D341Med (cell line): ENCODE data around the gene ARFRP1.
"Not testable (repeated sequence)": the region's sequence is repeated elsewhere in the genome, so short reads cannot be mapped to it uniquely, and the experiment has no call there.

Experiments used
- DNase-seq: peaks from one replicate; pipeline ENCODE4 v3.0.0; 2012; ENCODE audit warnings: low spot score

The ARFRP1 gene

DNA sequence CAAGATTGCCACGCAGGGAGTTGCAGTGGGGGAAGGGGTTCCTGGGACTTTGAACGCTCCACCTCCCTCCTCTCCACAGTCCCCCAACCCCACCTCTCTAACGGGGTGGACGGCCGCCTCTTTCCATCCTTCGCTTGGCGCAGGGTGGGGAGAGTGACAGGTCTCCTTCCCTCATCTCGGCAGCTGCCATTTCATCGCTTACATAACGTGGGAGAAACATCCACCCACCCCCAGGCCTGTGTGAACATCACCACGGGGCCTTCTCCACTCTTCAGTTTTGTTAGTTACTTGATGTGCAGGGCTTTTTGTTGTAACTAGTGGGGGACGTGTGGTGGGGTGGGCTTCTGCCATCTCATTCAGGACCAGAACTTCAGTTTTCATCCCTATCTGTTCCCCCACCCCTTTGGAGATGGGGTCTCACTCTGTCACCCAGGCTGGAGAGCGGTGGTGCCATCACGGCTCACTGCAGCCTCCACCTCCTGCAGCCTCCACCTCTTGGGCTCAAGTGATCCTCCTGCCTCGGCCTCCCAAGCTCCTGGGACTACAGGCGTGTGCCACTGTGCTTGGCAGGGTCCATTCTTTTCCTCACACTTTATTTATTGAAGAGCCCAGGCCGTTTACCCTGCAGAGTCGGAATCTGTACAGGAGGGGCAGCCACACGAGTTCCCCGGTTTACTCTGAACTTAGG lies 32.0 kb downstream of the ARFRP1 start:
- DNase-seq = no peak

DNA sequence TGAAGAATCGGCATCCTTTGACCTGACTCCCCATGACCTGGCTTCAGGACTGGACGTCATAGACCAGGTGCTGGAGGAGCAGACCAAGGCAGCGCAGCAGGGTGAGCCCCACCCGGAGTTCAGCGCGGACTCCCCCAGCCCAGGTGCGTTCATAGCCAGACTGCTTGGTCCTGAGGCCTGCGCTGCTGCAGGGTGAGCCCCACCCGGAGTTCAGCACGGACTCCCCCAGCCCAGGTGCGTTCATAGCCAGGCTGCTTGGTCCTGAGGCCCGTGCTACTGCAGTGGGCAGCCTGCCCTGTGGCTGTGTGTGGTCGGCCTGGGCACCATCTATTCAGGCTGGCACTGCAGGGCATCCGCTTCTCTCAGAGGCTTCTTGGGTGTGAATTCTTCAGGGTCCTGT lies 33.8 kb downstream of the ARFRP1 start:
- no peak for DNase-seq

DNA sequence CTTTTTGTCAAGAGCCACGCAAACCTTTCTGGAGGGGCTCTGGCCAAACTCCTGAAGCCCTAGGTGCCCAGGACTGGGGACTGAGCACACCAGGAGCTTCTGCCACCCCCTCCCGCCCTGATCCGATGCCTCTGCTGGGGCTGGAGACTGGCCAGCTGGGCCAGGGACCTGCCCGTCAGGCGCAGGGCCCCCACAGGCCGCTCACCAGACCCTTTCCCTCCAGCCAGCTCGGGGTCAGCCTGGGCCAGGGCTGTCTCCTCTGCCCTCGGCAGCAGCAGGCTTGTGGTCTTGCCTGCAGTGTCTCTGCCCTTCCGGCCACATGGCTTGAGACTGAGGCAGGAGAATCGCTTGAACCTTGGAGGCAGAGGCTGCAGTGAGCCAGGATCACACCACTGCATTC lies 35.1 kb downstream of the ARFRP1 start:
- DNase-seq = no peak

DNA sequence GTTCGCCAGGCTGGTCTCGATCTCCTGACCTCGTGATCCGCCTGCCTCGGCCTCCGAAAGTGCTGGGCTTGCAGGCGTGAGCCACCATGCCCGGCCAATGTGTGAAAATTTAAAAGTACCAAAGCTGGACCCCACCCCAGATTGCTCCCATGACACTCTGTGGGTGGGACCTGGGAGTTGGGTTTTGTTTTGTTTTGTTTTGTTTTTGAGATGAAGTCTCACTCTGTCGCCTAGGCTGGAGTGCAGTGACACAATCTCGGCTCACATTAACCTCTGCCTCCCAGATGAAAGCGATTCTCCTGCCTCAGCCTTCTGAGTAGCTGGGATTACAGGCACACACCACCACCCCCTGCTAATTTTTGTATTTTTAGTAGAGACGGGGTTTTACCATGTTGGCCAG lies 36.1 kb downstream of the ARFRP1 start:
- DNase-seq = not testable (repeated sequence)

DNA sequence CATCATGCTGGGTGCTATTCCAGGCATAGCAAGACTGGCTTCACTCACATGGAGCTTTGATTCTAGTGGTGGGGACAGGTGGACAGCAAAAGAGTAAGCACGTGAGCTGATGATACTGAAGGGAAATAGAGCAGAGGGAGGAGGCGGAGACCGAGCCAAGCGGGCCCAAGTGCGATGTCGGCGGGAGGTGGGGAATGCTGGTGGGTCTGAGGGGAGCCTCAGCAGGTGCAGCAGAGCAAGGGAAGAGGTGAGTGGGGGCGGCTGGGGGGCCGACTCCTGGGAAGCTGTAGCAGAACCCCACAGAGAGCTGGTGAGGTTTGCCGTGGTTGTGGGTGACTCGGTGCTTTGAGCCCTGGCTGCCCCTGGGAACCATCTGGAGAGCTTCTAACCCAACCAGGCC lies 39.4 kb downstream of the ARFRP1 start:
- DNase-seq = no peak

DNA sequence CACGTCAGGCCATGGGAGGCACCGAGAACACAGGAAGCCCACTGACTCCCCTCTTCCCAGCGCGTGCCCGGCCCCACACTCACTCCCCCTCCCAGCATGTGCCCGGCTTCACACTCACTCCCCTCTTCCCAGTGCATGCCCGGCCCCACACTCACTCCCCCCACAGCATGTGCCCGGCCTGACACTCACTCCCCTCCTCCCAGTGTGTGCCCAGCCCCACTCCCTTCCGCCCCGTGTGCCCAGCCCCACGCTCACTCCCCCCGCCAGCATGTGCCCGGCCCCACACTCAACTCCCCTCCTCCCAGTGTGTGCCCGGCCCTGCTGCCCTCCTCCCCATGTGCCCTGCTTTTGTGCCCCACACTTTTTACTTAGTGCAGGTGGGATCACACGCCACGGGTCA lies 39.9 kb downstream of the ARFRP1 start:
- no peak for DNase-seq

DNA sequence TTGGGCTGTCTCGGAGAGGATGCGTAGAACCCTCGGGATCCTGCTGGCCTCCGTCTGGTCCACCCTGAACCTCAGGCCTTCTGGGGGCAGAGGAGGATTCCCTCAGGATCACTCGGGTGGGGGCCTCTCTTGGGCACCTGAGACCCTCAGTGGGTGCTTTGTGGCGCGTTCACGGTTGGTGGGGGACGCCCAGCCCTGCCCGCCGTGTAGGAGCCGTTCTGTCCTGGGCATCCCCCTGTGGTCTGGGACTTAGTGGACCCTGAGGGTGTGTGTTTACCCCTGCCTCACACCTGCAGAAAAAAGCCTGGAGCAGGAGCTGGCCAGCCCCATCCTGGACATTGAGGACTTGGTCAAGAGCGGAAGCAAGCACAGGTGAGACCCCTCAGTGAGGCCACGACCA lies 42.1 kb downstream of the ARFRP1 start:
- no peak for DNase-seq

DNA sequence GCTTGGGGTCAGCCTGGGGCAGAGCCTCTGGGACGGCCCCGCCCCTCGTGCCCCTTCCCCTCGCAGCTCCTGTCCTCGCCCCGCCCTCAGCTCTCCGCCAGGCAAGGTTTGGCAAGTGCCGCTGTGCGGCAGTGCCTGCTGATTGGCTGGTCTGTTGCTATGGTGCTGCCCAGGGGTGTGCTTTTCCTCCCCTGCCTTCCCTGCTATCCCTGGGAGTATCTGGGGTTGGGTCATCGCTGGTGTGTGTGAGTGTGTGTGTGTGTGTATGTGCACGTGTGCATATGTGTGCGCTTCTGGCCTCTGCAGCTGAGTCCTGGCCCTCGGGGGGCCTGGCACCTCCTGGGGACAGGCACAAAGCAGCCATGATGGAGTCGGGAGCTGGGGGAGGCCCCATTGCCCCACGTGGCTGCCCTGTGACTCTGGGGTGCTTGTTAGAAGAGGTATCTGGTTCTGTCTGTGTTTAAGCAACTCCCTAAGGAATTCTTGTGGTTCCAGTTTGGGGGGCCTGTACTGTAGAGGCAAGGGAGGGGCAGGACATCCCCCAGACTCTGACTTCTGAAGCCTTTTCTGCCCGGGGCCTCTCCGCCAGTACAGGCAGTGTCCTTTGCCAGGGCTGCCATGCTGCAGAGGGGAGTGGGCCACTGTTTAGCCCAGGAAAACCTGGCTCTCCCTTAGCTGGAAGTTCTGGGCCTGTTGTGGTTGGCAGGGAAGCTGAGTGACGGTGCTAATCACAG lies 42.7 kb downstream of the ARFRP1 start:
- DNase-seq = no peak

DNA sequence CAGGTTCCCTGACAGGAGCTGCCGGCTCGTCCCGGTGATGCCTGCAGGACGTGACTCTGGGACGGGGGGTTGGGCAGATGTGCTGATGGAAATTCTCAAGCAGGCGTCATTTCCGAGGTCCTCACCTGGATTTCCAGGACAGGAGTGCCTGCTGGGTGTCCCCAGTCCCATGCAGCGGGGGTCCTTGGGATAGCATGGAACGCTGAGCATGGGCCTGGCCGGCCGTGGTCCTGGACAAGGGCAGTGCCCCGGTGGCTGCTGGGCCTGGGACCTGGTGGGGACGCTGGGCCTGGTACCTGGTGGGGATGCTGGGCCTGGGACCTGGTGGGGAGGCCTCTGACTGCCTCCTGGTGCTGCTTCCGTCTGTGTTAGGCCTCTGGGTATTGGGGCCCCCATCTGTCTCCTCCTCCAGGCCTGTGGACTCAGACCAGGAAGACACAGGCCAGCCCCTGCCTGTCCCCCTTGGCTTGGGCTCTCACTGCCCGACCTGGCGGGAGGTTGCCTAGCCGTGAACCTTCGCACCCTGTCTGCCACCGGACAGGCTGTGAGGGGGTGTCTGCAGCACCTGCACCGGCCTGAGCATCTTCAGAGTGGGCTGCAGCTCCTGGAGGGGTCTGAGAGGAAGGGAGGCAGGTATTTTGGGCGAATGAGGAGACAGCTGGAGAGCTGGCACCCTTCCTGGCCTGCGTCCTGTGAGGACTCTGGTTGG lies 43.5 kb downstream of the ARFRP1 start:
- DNase-seq = no peak

DNA sequence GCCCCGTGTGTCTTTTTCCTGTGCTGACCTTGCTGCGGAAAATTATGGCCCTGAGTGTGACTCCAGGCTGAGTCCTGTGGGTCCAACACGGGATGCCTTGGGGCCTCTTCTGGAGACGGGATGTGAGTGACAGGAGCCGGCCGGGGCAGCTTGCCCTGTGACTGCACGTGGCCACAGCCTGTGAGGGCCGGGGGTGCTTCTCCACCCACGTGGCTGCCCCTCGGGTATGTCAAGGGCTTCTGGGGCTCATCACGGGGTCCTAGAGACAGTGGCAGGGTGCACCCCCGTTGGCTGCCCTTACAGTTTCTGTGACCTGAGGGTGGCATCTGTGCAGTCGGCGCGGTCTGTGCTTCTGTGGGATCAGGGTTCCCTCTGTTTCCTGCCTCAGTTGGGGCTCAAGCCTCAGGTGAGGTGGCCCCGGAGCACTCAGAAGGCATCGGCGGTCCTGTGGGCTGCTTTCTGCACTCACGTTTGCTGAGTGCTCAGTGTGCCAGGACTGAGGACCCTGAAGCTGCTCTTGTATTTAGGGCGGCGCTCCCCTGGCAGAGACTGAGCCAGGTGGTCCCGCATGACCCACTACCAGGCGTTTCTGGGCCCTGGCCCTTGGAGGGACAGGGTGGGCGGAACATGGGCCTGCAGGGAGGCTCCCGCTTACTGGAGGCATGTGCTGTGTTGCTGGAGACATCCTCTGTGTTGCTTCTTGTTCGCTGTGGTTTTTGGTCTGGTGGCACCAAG lies 44.3 kb downstream of the ARFRP1 start:
- DNase-seq = no peak

DNA sequence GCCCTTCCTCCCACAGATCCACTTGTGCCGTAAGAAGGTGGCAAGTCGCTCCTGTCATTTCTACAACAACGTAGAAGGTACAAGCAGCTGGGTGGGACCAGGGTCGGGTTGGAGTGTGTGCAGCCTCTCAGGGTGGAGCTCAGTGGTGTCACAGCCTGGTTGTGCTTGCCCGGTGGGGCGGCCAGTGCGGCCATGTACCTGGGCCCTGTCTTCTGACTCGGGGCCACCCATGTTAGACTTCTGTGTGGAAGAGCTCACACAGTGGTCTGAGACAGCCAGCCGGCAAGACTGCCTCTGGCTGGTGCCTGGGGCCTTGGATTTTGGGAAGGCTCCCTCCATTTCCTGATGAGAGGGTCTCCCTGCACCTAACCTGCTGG lies 45.0 kb downstream of the ARFRP1 start:
- no peak for DNase-seq

DNA sequence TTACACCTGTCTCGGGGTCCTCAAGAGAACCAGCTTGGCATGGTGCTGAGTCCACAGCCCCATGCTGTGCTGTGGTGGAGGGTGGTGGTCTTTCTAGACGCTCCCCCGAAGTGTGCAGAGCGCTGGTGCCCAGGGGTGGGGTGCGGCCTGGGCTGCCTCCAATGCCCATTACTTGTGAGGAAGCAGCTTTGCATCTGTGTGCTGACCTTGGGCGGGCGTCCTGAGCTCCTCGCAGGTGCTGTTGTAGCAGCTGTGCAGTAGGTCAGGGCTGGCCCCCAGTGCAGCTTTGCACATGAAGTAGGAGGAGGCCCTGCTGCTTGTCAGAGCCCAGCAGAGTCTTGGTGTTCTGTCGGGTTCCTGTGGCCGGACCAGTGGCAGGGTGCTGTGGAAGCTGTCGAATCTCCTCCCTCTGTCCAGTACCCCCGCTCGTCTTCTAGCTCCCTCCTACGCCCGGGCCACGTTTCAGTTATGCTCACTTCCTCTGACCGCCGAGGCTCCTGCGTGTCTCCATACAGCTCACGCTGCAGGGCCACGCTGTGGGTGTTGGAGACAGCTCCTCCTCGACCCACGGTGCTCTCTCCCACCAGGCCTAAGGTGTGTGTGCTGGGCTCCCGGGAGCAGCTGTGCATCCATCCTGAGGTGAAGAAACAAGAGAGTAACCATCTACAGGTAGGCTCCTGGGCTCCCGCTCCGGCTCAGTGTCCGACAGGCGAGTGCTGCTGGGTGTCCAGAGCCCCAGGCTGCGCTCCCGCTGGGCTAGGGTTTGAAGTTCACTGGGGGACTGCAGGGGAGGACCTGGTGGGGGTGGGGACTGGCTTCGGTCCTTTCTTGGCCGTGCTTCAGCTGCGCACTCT lies 45.6 kb downstream of the ARFRP1 start:
- no peak for DNase-seq

DNA sequence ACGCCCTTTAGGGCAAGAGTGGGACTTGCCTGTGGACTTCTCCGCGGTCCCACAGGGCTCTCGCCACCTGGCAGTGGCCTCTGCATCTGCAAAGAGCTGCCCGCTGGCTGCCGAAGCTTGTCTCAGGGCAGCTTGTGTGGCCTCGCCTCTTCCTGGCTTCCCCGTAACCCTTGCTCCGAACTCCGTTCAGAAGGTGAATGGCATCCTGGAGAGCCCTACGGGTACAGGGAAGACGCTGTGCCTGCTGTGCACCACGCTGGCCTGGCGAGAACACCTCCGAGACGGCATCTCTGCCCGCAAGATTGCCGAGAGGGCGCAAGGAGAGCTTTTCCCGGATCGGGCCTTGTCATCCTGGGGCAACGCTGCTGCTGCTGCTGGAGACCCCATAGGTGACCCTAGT lies 46.7 kb downstream of the ARFRP1 start:
- no peak for DNase-seq

DNA sequence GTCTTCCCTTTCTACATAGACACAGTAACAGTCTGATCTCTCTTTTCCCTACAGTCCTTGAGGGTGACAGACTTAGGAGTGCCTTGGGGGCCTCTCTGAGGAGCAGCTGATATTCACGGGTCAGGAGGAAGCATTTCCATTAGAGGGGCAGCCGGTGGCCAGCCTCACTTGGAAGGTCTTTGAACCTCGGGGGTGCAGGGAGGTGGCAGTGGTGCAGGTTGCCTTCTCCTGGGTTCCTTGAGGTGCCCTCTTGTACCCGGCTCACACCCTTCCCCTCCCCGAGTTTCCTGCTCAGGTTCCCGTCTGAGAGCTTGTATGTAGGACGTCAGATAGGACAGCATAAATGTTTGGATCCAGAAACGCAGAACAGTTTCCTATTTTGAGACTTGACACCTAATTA lies 47.2 kb downstream of the ARFRP1 start:
- no peak for DNase-seq

DNA sequence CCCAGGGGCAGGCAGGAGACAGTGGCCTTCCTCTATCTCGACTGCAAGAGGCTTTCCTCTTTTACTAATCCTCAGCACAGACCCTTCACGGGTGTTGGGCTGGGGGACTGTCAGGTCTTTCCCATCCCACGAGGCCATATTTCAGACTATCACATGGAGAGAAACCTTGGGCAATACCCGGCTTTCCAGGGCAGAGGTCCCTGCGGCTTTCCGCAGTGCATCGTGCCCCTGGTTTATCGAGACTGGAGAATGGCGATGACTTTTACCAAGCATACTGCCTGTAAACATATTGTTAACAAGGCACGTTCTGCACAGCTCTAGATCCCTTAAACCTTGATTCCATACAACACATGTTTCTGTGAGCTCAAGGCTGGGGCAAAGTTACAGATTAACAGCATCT lies 47.6 kb downstream of the ARFRP1 start:
- not testable (repeated sequence) for DNase-seq

DNA sequence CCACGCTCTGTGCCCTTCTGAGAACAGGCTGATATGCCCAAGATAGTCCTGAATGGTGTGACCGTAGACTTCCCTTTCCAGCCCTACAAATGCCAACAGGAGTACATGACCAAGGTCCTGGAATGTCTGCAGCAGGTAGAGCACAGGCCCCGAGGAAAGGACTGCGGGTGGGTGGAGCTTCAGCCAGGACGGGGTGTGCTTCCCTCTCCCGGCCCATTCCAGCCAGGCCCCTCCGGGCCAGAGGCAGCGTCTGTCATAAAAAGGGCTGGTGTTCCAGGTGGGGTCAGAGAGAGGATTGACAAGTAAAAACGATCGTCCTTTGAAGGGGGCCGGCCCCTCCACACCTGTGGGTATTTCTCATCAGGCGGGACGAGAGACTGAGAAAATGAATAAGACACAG lies 48.4 kb downstream of the ARFRP1 start:
- no peak for DNase-seq

DNA sequence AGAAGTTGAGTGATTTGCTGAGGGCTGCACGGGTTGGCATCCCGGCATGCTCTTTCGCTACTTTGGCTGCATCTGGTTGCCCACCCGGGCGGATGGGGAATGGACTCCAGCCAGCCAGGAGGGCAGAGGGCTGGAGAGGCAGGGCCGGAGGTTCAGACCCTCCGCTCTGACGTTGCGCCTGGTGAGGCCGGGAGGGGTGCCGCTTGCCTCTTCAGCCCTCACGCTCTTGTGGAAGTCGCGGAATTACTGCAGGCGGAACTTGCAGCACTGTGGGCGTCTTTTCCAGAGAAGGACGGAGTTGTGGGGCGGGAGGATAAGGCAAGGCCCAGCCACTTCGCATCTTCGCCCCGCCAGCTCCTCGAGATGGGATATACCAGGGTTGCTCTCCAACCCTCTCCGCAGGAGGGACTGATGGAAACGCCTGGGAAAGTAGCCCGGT lies 49.0 kb downstream of the ARFRP1 start:
- no peak for DNase-seq

DNA sequence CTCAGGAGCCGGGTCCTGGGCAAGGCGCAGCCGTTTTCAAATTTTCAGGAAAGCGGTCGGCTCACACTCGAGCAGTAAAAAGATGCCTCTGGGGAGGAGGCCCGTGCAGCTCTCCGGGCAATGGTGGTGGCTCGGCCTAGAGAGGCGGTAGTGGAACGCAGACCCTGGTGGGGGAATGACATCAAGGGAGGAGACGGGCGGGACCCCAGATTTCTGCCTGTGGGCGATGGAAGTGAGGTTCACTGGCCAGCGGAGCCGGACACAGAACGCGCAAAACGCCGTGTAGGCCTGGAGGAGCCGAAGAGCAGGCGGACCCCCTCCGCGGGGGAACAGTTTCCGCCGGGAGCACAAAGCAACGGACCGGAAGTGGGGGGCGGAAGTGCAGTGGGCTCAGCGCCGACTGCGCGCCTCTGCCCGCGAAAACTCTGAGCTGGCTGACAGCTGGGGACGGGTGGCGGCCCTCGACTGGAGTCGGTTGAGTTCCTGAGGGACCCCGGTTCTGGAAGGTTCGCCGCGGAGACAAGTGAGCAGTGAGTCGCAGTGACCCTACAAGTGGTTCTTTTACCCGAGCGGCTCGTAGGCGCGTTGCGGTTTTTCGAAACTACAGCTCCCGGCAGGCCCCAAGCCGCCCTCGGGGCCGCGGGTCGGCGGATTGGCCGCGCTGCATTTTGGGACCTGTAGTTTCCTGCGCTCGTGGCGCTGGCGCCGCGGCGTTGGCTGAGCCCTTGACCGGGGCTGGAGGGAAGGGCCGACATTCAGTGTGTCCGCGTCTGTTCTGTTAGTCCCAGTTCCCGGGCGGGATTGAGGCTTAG lies 49.6 kb downstream of the ARFRP1 start, which contains the start of gene RTEL1:
TSS of gene RTEL1 (plus strand) at position 376 of the 812 bp plus-strand sequence. CDS start 1,091 bp downstream, outside the sequence.
- peak; percentile 98 for DNase-seq

DNA sequence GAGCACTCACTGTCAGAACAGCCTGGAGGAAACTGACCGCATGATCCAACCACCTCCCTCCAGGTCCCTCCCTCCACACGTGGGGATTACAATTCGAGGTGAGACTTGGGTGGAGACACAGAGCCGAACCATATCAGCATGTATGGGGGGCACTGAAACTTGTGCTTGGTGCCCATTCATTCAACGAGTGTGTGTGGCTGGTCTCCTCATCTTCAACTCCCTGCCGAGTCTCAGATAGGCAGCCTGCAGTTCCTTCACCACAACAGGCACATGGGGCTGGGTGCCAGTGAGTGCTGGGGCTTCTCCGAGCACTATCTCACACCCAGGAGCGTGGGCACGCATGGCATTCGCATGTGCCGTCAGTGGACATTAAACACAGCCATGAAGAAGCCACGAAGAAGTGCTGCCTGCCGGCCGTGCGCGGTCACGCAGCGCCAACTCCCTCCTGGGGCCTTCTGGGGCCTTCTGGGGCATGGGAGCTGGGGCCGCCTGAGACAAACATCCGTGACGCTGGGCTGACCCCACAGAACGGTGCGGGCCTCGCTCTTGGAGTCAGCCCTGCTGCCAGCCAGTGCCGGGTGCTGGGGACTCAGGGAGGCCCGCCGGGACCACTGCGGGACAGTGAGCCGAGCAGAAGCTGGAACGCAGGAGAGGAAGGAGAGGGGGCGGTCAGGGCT lies 50.4 kb downstream of the ARFRP1 start:
- DNase-seq = peak; percentile 56

DNA sequence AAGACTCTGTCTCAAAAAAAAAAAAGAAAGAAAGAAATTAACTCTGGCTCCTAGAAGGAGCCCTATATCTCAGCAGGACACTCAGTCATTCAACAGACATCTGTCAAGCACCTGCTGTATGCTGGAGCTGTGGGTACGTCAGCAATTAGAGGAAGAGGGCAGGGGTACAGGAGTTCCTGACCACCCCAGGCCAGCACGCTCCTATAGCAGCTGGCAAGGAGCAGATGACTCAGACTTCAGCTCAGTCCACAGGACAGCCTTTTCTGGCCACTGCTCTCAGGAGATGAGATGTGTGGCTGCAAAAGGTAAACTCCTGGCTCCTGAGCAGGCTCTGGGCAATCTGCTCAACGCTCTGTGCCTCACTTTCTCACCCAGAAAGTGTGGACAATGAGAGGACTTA lies 51.3 kb downstream of the ARFRP1 start:
- DNase-seq = no peak
